Cerebellar cortex (tissue), 1 donor: ENCODE data around the gene TCEA3.

Experiments used
- DNase-seq: peaks from one replicate; pipeline ENCODE4 v3.0.0-alpha.2; 2015; ENCODE audit warnings: low spot score

The TCEA3 gene

DNA sequence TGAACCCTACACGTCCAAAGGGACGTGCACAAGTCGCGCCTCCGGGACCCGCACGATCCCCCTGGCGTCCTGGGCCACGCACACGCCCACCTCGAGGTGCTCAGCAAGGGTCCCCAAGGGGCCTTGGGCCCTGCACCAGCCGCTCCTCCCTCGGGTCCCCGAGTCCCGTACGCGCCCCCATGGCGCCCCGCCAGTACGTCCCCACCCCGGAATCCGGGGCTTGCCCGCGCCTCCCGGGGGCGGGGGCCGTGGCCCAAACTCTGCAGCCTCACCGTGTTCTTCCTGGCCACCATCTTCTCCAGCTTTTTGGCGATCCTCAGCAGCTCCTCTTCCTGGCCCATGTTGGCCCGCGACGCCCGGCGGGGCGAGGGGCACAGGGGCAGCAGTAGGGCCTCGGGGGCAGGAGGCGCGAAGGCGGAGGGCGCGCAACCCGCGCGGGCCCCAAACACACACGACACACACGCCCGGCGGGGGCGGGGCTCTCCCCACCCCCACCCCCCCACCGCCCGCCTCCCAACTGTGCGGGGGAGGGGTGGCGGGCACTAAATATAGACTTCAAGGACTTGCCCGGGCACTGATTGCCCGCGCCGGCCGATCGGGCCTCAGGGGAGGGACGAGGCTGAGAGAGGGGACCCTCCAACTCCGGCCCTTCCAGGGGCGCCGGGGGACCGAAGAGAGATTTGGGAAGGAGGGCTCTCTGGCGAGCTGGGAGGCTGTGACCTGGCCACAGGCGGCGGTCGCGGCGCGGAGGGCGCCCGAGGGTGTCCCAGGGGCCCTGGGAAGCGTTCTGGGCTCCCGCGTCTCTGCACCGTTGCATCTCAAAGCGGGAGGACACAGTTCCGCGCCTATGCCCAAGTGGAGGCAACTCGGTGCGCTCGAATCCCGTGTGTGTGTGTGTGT, at the start of gene TCEA3:
TSS of gene TCEA3 (minus strand) at position 456 of the 900 bp plus-strand sequence. CDS start at position 341, 115 bp downstream.
- DNase-seq, result no peak

DNA sequence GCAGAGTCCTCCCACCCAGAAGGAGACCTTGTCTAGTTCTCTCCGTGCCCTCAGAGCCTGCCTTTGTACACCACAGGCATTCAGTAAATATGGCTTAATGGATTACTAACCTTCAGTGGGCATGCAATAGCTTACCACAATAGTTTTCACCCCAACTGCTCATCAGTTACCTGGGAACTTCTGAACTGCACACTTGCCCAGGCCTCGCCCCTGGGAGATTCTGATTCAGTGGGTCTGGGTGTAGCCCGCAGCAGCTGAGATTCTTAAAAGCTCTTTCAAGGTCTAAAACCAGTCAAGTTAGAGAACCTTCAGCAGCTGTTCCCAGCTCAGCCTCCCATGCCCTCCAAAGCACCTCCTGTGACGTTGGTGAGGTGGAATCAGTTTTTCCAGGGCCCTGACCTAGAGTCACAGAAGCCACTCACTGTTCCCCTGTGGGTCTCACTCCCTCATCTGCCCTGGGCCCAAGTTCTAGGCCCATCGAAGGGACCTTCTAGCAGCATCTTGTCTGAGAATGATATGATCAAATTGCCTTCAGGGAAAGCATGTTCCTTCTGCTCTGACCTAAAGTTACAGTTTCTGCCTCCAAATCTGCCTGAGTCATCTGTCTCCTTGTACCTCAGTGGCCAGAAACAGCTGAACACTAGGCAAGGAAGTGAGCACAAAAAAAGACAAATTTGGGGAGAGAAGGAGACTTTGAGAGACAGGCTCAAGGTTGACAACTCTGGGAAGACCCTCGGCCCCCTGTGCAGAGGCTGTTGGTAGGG, 48.7 kb upstream of the TCEA3 start:
- no peak for DNase-seq

DNA sequence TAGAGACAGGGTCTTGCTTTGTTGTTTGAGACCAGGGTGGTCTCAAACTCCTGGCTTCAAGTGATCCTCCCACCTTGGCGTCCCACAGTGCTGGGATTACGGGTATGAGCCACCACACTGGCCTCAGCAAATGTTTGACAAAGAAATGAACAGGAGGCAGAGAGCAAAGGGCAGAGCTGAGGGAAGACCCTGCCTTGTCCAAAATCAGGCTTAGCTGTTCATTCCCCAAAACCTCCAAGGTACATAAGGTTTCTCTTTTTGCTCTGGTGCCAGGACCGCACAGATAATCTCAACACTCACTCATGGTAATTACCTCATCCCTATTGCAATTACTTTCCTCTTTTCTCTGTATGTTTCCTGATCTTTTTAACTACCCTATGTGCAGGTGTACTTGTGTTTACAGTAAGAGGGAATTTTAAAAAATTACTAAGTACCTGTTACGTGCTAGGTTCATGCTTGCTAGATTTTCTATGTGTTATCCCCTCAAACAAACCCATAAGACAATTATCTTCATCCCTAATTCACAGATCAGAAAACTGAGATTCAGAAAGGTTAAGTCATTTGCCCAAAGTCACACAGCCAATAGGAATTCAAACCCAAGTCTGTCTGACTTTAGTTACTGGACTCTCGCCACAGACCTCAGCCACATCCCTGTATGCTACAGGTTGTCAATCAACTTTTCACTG, 47.9 kb upstream of the TCEA3 start:
- no peak for DNase-seq

DNA sequence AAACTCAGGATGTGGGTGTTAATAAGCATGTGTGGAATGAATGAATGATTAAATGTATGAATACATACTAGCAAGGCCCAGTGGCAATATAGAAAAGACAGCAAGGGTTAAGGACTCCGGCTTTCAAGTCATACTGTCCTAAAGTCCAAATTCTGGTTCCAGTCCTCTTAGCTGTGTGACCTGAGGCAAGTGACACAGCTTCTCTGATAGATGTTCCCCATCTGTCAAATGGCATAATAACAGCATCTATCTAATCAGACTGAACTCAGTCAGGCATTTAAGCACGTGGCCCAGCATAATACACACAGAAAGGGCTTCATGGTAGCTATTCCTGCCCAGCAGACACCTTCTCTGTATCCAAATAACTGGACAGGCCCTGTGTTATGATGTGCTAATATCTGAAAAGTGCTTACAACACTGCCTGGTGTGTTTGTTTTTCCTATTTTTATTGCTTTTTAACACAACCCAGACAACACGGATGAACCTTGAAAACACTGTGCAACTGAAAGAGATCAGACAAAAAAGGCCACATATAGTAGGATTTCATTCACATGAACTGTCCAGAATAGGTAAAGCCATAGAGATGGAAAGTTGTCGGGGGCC, 47.0 kb upstream of the TCEA3 start:
- DNase-seq, result no peak

DNA sequence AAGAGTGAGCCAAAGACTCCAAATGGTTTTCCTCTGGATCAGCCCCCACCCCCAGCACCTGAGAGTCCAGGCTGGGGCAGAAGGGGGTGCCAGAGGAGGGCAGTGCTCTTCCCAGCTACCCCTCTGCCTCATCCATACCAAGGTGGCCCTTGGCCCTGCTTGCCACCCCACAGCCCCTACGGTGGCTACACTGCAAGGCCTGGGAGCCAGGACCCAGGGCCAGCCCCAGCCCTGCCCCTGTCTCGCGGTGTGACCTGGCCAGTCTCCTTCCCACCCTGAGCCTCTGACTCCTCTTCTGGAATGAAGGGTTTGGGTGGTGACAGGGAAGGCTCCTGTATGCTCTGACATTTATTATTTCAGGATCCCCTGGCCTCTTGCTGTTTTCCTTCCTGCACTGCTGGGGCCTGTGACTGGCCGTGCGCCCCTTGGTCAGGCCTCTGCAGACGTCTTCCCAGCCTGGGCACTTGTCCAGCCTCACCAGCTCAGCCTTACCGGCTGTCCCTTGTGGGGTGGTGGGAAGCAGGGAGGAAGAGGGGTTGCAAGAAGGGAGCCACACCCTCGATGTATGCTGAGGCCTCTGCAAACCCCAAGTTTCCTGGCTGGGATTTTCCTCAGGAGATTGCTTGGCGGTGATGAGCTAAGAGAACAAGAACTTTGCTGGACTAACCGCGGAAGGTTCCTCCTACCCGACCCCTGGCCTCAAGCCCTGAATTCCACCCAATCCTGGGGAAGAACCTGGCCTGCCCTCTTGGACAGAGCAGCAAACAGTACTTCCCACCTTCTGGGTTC, 45.9 kb upstream of the TCEA3 start:
- DNase-seq, result no peak

DNA sequence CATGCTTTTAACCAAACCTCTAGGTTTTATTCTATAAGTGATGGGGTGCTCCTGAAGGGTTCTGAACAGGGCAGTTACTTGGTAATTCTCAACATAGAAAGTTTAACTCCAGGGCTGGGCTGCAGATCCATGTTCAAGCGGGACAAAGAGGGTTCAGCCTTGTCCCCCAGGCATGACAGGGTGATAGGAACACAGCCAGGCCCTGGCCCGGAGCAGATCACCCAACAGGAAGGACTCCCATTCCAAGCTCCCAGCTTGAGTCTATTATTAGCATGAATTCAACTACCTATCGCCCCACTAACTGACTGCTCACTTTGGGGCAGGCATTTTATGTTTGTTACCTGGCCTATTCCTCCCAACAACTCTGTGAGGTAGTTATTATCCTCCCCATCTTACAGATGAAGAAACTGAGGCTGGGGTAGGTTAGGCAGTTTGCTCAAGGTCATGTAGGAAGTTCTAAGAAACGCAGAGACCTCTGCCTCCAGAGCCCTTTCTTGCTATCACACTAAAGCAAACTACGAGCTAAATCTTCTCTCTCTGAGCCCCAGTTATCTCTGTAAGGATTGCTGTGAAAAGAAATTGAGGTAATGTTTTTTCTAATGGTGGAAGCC, 44.9 kb upstream of the TCEA3 start:
- DNase-seq, result no peak

DNA sequence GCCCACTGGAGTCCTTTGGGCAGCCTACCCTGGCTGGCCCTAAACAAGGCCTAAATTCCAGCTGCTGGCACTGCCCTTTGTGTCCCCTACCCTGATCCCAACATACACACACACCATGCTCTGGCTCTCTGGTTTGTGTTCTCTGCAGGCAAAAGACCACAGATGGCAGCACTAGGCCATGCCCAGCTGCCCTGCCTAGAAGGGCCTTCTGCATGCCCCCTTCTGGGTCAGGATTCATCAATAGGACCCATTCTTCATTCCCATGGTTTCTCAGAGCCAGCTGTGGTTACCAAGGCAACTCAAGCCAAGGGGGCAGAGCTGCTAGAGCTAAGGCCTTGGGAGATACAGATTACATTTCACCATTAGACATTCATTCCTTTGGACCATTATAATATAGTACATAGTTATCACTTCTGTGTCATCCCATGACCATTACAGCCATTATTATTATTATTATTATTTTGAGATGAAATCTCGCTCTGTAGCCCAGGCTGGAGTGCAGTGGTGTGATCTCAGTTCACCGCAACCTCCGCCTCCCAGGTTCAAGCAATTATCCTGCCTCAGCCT, 42.0 kb upstream of the TCEA3 start:
- no peak for DNase-seq

DNA sequence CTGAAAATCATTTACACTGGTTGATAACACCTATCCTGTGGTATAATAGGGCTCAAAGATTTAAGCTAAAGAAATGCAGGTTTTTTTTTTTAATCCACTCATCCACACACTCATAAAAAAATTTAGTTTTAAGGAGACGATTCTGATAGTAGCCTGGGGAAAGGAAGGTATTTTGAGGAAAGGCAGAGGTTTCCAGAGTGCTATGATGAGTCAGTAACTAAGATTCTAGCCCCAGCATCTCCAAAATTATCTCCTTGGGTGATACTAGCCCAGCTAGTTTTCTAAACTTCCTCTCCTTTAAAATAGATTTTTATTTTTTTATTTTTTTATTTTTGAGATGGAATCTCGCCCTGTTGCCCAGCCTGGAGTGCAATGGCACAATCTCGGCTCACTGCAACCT, 38.7 kb upstream of the TCEA3 start:
- no peak for DNase-seq

DNA sequence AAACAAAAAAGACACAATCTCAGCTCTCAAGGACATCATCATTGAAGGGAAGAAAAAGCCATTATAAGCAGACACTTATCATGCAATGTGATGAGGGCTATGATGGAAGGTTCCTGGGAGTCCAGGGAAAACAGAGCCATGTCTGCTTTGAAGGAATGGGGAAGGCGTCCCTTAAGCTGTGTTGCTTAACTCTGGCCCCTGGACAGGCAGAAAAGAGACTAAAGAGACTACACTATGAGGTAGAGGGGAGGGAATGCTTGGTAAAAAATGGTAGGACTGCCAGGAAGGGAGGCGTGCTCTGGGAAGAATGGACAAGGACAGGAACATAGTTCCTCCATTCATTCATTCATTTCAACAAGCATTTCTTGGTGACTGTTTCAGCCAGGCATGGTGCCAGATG, 38.2 kb upstream of the TCEA3 start:
- DNase-seq, result no peak

DNA sequence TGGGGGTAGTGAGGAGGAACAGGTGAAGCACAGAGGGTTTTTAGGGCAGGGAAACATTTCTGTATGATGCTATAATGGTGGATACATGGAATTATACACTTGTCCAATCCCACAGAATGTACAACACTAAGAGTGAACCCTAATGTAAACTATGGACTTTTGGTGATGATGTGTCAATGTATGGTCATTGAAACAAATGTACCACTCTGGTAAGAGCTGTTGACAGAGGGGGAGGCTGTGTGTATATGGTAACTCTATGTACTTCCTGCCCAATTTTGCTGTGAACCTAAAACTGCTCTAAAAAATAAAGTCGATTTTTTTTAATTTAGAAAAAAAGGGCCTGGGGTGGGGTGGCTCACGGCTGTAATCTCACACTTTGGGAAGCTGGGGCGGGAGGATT, 36.5 kb upstream of the TCEA3 start:
- no peak for DNase-seq

DNA sequence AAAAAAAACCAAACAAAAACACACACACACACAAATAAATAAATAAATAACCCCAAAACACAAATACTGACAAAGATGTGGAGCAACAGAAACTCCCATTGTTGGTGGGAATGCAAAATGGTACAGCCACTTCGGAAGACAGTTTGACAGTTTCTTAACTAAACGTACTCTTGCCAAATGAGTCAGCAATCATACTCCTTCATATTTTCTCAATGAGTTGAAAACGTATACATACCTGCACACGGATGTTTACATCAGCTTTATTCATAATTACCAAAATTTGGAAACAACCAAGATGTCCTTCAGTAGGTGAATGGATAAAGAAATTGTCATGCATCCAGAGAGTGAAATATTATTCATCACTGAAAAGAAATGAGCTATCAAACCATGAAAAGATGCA, 36.0 kb upstream of the TCEA3 start:
- DNase-seq, result no peak

DNA sequence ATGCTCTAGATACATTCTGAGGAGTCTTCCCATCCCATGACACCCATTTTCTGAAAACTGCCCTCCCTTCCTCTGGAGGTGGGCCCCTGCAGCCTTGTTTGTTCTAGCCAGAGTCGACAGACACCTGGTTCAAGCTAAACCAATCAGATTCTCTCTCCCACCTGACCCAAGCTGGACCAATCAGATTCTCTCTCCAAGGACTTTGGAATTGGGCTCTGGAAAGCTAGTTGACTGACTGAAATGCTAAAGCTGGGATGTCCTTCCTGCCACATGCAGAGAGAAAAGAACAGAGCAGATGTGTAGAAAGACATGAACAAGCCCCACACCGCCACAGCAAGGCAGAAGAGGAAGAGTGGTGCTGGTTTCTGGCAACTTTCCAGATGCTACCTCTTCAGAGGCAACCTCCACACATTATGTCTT, 34.8 kb upstream of the TCEA3 start:
- no peak for DNase-seq

DNA sequence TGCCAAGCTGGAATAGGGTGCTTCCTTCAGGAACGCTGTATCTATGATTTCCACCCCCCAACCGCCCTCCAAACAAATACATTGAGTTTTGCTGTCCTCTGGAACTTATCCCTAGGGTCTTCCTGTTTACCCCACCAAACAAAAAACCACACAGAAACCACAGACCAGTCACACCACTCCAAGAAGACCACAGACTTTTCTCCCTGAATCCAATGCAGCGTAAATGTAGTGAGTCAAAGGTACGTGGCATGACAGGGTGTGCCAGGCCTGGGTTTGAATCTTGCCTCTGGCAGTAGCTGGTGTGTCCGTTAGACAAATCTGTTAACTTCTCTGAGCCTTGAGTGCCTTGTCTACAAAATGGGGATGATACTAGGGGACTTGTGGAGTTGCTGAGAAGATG, 31.7 kb upstream of the TCEA3 start:
- no peak for DNase-seq

DNA sequence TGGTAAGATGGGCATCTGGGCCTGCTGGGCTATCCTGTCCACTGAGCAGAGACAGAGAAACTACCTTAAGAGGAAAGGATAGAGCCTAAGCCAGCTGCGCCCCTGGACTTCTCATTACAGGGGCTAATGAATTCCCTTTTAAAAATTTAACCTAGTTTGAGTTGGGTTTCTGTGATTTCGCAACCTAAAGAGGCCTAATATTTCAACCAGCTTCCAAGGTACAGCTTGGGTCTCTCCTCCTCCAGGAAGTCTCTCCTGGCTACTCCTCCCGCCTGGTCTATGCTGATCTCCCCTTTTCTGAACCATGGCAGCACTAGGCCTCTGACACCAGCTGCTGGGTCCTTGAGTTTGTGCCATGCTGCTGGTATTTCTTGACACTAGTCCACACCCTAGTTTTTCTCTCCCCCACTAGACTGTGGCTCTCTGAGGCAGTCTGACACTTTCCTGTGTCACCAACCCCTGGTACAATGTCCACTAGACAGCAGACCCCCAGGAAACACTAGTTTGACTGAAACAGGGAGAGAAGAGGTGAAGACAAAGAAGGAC, 29.0 kb upstream of the TCEA3 start:
- no peak for DNase-seq

DNA sequence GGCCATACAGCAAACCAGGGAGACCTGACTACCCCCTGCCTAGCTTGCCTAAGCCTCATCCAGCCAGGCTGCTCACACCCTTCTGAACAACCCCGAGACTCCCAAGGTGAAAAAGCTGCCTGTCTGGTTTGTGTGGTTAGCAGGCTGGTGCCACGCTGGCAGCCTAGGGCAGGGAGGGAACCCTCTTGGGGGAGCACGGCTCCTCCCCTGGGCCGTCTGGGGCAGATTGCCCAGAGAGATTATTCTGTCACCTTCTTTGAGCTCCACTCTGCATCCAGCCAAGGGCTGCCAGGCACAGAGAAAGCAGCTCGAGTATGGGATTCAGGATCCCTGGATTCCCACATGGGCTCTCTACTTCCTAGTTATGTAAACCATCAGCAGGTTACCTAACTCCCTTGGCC, 27.5 kb upstream of the TCEA3 start:
- no peak for DNase-seq

DNA sequence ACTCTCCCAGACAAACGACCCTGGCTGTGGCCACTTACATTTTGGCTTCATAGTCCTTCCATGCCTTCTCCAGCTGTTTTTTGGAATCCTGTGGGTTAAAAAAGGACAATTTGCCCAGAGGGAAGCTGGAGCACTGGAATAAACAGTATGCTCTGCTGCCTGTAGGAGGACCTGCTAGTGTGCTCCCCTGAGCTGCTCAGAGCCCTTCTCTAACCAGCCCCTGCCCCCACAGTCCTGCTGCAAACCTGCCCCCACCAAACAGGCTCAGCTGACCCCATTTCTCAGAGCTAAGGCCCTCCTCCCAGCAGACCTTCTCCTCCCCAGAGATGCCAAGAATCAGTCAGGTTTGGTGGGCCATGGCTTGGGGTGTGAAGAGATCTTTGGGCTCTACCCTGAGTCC, 26.9 kb upstream of the TCEA3 start:
- no peak for DNase-seq

DNA sequence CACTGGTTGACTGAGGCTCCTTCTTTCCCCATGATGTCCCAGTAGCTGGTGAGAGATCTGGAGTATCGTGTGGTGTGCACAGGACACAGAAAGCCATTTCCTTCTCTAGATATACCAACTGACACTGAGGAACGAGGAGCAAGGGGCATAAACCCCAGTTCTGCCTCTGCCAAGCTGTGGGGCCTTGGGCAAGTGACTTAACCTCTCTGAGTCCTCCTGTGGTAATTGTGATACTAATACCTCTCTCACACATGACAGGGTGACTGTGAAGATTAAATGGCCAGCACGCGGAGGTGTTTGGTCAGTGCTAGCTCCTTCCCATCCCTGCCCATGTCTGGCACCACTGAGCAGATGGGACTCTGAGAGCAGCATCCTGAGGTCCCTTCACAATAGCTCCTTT, 26.3 kb upstream of the TCEA3 start:
- no peak for DNase-seq

DNA sequence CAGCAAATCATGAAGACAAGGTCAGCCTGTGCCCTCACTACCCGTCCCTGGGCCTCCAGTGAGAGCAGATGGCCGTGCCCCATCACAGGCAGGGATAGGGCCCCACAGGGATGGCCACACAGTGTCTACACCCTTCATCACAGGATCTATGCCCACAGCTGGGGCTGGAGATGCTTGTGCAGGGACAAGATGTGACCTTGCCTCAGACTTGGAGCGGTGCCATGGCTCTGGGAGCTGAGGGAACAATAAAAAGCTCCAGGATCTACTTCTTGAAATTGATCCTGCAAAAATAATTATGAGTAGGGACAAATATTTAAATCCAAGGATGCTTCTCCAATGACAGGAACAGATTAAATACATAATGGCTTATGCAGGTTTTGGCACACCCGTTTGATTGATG, 25.4 kb upstream of the TCEA3 start:
- DNase-seq, result no peak

DNA sequence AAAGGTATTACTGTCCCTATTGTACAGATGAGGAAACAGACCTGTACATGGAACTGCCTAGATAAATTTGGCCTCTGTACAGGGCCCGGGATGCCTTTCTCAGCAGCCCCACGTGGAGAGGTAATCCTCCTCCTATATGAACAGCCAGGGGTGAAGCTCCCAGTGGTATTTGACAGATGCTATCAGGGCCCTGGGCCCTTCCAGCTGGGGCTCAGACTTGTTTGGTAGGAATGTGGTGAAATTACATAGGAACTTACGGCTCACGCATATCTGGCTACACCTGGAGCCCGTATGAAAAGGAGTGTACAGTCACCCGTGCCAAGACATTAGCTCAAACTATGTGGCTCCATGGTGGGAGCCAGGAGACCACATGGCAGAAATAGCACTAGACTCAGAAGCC, 24.8 kb upstream of the TCEA3 start:
- no peak for DNase-seq

DNA sequence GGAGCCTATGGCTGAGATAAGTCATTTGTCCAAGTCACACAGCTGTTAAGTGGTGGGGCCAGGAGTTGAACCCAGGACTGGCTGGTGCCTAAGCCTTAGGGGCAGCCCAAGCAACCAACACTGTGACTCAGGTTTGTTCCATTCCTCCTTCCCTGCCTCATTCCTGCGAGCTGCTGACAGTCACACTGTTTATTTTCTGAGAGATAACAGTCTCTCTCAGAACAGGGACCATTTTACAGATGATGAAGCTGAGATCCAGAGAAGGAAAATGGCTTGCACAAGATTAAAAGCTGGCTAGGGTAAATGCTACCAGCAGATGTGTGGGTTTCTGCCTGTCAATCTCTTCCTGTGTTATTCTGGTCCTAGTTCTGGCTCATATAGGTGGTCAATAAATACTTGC, 24.3 kb upstream of the TCEA3 start:
- DNase-seq, result no peak
